Chondrocyte (in vitro differentiated cells): Measurements from ENCODE around the gene ADAT2. TPM values are rescaled to one million over a fixed set of nuclear protein-coding genes. Genes with fewer than 3 reads are reported as not detected.

ENCODE experiments used
- DNase-seq: peaks from one replicate; pipeline ENCODE4 v3.0.0; 2021; ENCODE audit warnings: mixed read lengths, low spot score
- H3K27ac Mint-ChIP-seq: one replicate; pipeline ENCODE4 v1.8.0; 2021; ENCODE audit warnings: mild to moderate bottlenecking, moderate library complexity, mixed read lengths; ENCODE audit not compliant: unreplicated experiment
- H3K27me3 Mint-ChIP-seq: 2 replicates; pipeline ENCODE4 v1.8.0; 2021; ENCODE audit warnings: low read depth, mixed read lengths
- H3K36me3 Mint-ChIP-seq: 2 replicates; pipeline ENCODE4 v1.8.0; 2021; ENCODE audit warnings: low read depth, mixed read lengths
- H3K4me1 Mint-ChIP-seq: 2 replicates; pipeline ENCODE4 v1.8.0; 2021; ENCODE audit warnings: low read depth, mild to moderate bottlenecking, mixed read lengths
- H3K4me3 Mint-ChIP-seq: one replicate; pipeline ENCODE4 v1.8.0; 2021; ENCODE audit warnings: mild to moderate bottlenecking, moderate library complexity, mixed read lengths; ENCODE audit not compliant: unreplicated experiment
- H3K9me3 Mint-ChIP-seq: 2 replicates; pipeline ENCODE4 v1.8.0; 2021; ENCODE audit warnings: low read depth, mixed read lengths
- total RNA-seq: library from RNA; stranded (reverse); gene quantifications from 3 replicates; pipeline ENCODE4 v1.2.1, GENCODE V29; 2021
- TF ChIP-seq, protein P1 (sequence below): fragments of 200-600 bp; sonication (generic); IDR thresholded peaks from 2 replicates; pipeline ENCODE4 v1.5.0; 2021; ENCODE audit warnings: antibody characterized with exemption, mild to moderate bottlenecking, moderate library complexity

Gene ADAT2
- total RNA-seq, 1 donor from 2014 or later = 3.0 TPM

DNA sequence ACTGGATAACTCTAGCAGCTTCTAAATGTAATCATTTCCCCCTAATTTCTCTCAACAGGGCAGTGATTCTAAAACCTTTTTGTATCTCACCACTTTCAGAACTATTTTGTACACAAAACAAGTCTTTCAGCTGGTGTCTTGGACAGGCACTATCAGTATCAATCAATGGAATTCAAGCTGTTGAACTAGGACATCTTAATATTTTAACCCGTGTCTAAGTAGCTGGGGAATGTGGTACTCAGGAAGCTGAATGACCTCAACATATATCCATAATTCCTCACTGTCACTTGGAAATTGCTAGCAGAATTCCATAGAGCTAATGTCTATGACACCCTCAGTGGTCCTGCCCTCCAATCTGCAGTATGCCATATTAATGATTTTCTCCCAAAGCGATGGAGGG lies 24.5 kb downstream of the ADAT2 start:
- DNase-seq = no peak
- H3K4me1 Mint-ChIP-seq = peaks cover 13% of the 10 kb centered on the region
- H3K36me3 Mint-ChIP-seq = no peaks in the 10 kb centered on the region
- TF ChIP-seq, protein P1, sequence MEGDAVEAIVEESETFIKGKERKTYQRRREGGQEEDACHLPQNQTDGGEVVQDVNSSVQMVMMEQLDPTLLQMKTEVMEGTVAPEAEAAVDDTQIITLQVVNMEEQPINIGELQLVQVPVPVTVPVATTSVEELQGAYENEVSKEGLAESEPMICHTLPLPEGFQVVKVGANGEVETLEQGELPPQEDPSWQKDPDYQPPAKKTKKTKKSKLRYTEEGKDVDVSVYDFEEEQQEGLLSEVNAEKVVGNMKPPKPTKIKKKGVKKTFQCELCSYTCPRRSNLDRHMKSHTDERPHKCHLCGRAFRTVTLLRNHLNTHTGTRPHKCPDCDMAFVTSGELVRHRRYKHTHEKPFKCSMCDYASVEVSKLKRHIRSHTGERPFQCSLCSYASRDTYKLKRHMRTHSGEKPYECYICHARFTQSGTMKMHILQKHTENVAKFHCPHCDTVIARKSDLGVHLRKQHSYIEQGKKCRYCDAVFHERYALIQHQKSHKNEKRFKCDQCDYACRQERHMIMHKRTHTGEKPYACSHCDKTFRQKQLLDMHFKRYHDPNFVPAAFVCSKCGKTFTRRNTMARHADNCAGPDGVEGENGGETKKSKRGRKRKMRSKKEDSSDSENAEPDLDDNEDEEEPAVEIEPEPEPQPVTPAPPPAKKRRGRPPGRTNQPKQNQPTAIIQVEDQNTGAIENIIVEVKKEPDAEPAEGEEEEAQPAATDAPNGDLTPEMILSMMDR = no peak
- H3K27ac Mint-ChIP-seq = no peak overlapping the region
- no peaks in the 10 kb centered on the region for H3K27me3 Mint-ChIP-seq
- no peaks in the 10 kb centered on the region for H3K9me3 Mint-ChIP-seq
- no peak overlapping the region for H3K4me3 Mint-ChIP-seq

DNA sequence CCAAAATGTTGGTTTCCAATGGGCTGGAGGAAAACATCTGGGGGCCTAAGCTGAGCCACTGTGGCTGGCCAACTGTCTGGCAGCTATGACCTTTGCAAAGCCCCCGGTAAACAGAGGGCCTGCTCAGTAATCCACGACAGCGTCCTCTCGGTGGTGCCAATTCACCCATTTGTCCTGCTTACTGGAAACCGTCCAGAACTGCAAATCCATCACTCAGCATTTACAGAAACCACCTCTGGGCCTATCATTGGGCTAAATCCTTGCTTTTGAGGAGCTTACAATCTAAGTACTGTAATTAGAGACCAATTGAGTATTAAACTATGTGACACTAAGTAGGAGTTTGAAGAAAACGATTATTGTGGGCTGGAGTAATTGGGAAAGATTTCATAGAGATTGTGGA lies 31.0 kb downstream of the ADAT2 start:
- Mint-ChIP-seq H3K27ac (no peak overlapping the region), H3K36me3 (no peaks in the 10 kb centered on the region), H3K4me1 (peaks cover 6% of the 10 kb centered on the region), H3K4me3 (no peak overlapping the region), H3K27me3 (peaks cover 1% of the 10 kb centered on the region), H3K9me3 (no peaks in the 10 kb centered on the region)
- no peak for DNase-seq
- TF ChIP-seq, protein P1 = no peak

DNA sequence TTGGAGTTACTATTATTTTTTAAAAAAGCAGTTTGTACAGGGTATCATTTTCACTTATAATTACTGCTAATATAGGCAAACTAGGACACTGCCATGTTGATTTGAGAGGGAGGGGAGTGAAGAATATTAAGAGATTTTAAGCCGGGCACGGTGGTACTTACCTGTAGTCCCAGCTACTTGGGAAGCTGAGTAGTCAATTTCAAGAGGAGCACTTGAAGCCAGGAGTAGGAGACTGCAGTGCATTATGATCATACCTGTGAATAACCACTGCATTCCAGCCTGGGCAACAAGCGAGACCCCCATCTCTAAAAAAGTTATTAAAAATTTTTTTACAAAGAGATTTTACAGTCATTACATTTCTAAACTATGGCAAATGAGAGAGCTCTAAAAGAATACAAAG lies 35.7 kb downstream of the ADAT2 start:
- Mint-ChIP-seq H3K9me3 (no peaks in the 10 kb centered on the region), H3K36me3 (no peaks in the 10 kb centered on the region), H3K27ac (no peak overlapping the region), H3K4me1 (peaks cover 24% of the 10 kb centered on the region), H3K27me3 (peaks cover 6% of the 10 kb centered on the region), H3K4me3 (no peak overlapping the region)
- TF ChIP-seq, protein P1 = no peak
- no peak for DNase-seq

DNA sequence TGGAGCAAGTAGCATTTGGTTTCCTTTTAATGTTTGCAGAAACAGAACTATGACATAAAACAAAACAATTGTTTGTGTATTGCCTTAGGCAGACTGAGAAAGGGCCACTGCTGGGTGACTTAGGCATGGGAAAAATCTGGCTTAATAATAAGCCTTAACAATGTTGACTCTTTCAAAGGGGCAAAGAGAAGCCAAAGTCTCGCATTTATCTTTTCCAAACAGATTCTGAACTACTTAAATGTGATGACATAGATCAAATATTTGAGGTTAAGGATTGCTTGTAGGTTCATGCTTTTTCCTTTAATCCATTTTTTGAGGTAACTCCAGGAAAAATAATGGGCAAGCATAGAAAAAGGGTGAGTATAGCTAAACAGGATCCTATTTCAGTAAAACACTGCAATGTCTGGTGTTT lies 39.6 kb downstream of the ADAT2 start:
- TF ChIP-seq, protein P1 = no peak
- Mint-ChIP-seq H3K9me3 (no peaks in the 10 kb centered on the region), H3K4me1 (peaks cover 25% of the 10 kb centered on the region), H3K27me3 (peaks cover 6% of the 10 kb centered on the region), H3K4me3 (no peak overlapping the region), H3K36me3 (no peaks in the 10 kb centered on the region), H3K27ac (no peak overlapping the region)
- no peak for DNase-seq

DNA sequence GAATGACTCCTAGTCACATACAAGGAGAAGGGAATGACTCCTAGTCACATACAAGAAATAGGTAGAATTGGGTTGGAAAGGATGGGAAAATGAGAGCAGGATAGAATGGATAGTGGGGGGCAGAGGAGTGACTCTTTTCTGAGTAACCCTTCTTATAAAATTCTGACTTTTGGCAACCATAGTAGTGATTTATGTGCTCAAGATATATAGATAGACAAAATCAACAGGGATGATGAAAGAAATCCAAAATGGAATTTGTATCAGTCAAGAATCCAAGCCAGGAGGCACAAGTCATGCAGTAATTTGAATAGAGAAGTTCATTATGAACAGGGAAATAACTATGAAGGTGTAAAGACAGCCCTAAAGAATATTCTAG lies 41.7 kb downstream of the ADAT2 start:
- Mint-ChIP-seq H3K27ac (no peak overlapping the region), H3K4me1 (peaks cover 25% of the 10 kb centered on the region), H3K9me3 (no peaks in the 10 kb centered on the region), H3K36me3 (no peaks in the 10 kb centered on the region), H3K4me3 (no peak overlapping the region), H3K27me3 (peaks cover 3% of the 10 kb centered on the region)
- no peak for DNase-seq
- TF ChIP-seq, protein P1 = no peak
